Parathyroid adenoma (tissue), 2 donors: ENCODE measurements around the gene CSNK1G3.

Source experiments
- H2AFZ ChIP-seq: fragments of 300-600 bp; sonication (generic); one replicate; pipeline ENCODE4 v1.7.0; 2017; ENCODE audit warnings: antibody characterized with exemption, mild to moderate bottlenecking
- H3K27ac ChIP-seq: fragments of 300-600 bp; sonication (generic); one replicate; pipeline ENCODE4 v1.7.0; 2017
- H3K27me3 ChIP-seq: fragments of 300-600 bp; sonication (generic); one replicate; pipeline ENCODE4 v1.7.0; 2017; ENCODE audit warnings: low read length; ENCODE audit not compliant: control insufficient read depth, insufficient read depth
- H3K36me3 ChIP-seq: fragments of 300-600 bp; sonication (generic); one replicate; pipeline ENCODE4 v1.7.0; 2017; ENCODE audit warnings: low read length; ENCODE audit not compliant: control insufficient read depth, insufficient read depth
- H3K4me1 ChIP-seq: fragments of 300-600 bp; sonication (generic); one replicate; pipeline ENCODE4 v1.7.0; 2017; ENCODE audit warnings: control low read depth
- H3K4me2 ChIP-seq: fragments of 300-600 bp; sonication (generic); one replicate; pipeline ENCODE4 v1.7.0; 2017; ENCODE audit warnings: low read length
- H3K4me3 ChIP-seq: fragments of 300-600 bp; sonication (generic); one replicate; pipeline ENCODE4 v1.7.0; 2017; ENCODE audit warnings: low read depth, low read length
- H3K79me2 ChIP-seq: fragments of 300-600 bp; sonication (generic); one replicate; pipeline ENCODE4 v1.7.0; 2017; ENCODE audit warnings: control low read depth
- H3K9ac ChIP-seq: fragments of 300-600 bp; sonication (generic); one replicate; pipeline ENCODE4 v1.7.0; 2017; ENCODE audit warnings: mild to moderate bottlenecking
- H3K9me3 ChIP-seq: fragments of 300-600 bp; sonication (generic); one replicate; pipeline ENCODE4 v1.7.0; 2017; ENCODE audit warnings: low read length; ENCODE audit not compliant: control insufficient read depth
- CTCF ChIP-seq: fragments of 300-600 bp; sonication (generic); IDR thresholded peaks from one replicate; pipeline ENCODE4 v1.7.0; 2017; ENCODE audit warnings: antibody characterized with exemption, mild to moderate bottlenecking
- donor health status: primary hyperparathyroidism.

The CSNK1G3 gene

GRCh38 chr5:123559434-123559775, 47.4 kb downstream of the CSNK1G3 start:
- no peaks in the 10 kb centered on the region for H3K27me3 ChIP-seq
- no peak overlapping the region for H2AFZ ChIP-seq
- no peak overlapping the region for H3K9ac ChIP-seq
- H3K4me3 ChIP-seq = no peak overlapping the region
- no peaks in the 10 kb centered on the region for H3K4me1 ChIP-seq
- H3K4me2 ChIP-seq = no peak overlapping the region
- no peak overlapping the region for H3K27ac ChIP-seq
- no peak for TF ChIP-seq CTCF
- no peaks in the 10 kb centered on the region for H3K36me3 ChIP-seq
- H3K9me3 ChIP-seq = no peaks in the 10 kb centered on the region
- H3K79me2 ChIP-seq = peaks cover 4% of the 10 kb centered on the region

- H3K9me3 ChIP-seq = no peaks in the 10 kb centered on the region
Observed at GRCh38 chr5:123561230-123561629, 49.3 kb downstream of the CSNK1G3 start.

GRCh38 chr5:123571927-123572326, 60.0 kb downstream of the CSNK1G3 start:
- no peak overlapping the region for H3K27ac ChIP-seq
- H3K9ac ChIP-seq = no peak overlapping the region
- no peaks in the 10 kb centered on the region for H3K9me3 ChIP-seq
- H3K36me3 ChIP-seq = no peaks in the 10 kb centered on the region
- H3K4me1 ChIP-seq = no peaks in the 10 kb centered on the region
- no peak overlapping the region for H2AFZ ChIP-seq
- TF ChIP-seq CTCF = no peak
- H3K4me2 ChIP-seq = no peak overlapping the region
- no peak overlapping the region for H3K4me3 ChIP-seq
- H3K79me2 ChIP-seq = peaks cover 3% of the 10 kb centered on the region
- no peaks in the 10 kb centered on the region for H3K27me3 ChIP-seq

More at GRCh38 chr5:123561230-123561629, 49.3 kb downstream of the CSNK1G3 start:
- H3K4me2 ChIP-seq = no peak overlapping the region
- H2AFZ ChIP-seq = no peak overlapping the region
- H3K36me3 ChIP-seq = no peaks in the 10 kb centered on the region
- H3K4me1 ChIP-seq = no peaks in the 10 kb centered on the region
- no peak overlapping the region for H3K4me3 ChIP-seq
- H3K79me2 ChIP-seq = no peaks in the 10 kb centered on the region
- TF ChIP-seq CTCF = no peak
- no peak overlapping the region for H3K27ac ChIP-seq
- H3K27me3 ChIP-seq = no peaks in the 10 kb centered on the region
- H3K9ac ChIP-seq = no peak overlapping the region

- H3K27ac ChIP-seq = no peak overlapping the region
- no peaks in the 10 kb centered on the region for H3K27me3 ChIP-seq
- no peaks in the 10 kb centered on the region for H3K79me2 ChIP-seq
- H3K4me1 ChIP-seq = no peaks in the 10 kb centered on the region
- H3K4me2 ChIP-seq = no peak overlapping the region
- H3K36me3 ChIP-seq = no peaks in the 10 kb centered on the region
- no peak overlapping the region for H3K9ac ChIP-seq
- TF ChIP-seq CTCF = no peak
- H3K4me3 ChIP-seq = no peak overlapping the region
- no peaks in the 10 kb centered on the region for H3K9me3 ChIP-seq
- no peak overlapping the region for H2AFZ ChIP-seq
Observed at GRCh38 chr5:123578390-123578789, 66.4 kb downstream of the CSNK1G3 start.

- TF ChIP-seq CTCF = no peak
- Histone ChIP-seq H3K4me3 (no peak overlapping the region), H2AFZ (no peak overlapping the region), H3K9ac (no peak overlapping the region), H3K4me2 (no peak overlapping the region), H3K27ac (no peak overlapping the region), H3K27me3 (no peaks in the 10 kb centered on the region), H3K36me3 (no peaks in the 10 kb centered on the region), H3K9me3 (no peaks in the 10 kb centered on the region), H3K4me1 (no peaks in the 10 kb centered on the region), H3K79me2 (no peaks in the 10 kb centered on the region)
Observed at GRCh38 chr5:123579410-123579809, 67.4 kb downstream of the CSNK1G3 start.
